Endothelial cell (in vitro differentiated cells): Measurements from ENCODE around the gene NR3C1. TPM values are rescaled to one million over a fixed set of nuclear protein-coding genes. Genes with fewer than 3 reads are reported as not detected.

Experiments used
- DNase-seq: peaks from one replicate; pipeline ENCODE4 v3.0.0; 2021; ENCODE audit warnings: low spot score
- H3K27ac Mint-ChIP-seq: one replicate; pipeline ENCODE4 v1.8.0; 2021; ENCODE audit warnings: mixed read lengths, inconsistent platforms; ENCODE audit not compliant: unreplicated experiment
- H3K27me3 Mint-ChIP-seq: one replicate; pipeline ENCODE4 v1.8.0; 2021; ENCODE audit warnings: mild to moderate bottlenecking, moderate library complexity, mixed read lengths, inconsistent platforms; ENCODE audit not compliant: unreplicated experiment
- H3K36me3 Mint-ChIP-seq: one replicate; pipeline ENCODE4 v1.8.0; 2021; ENCODE audit warnings: mild to moderate bottlenecking, low read depth, mixed read lengths, inconsistent platforms; ENCODE audit not compliant: unreplicated experiment
- H3K4me1 Mint-ChIP-seq: one replicate; pipeline ENCODE4 v1.8.0; 2021; ENCODE audit warnings: mild to moderate bottlenecking, mixed read lengths, inconsistent platforms; ENCODE audit not compliant: unreplicated experiment
- H3K4me3 Mint-ChIP-seq: one replicate; pipeline ENCODE4 v1.8.0; 2021; ENCODE audit warnings: mild to moderate bottlenecking, mixed read lengths, inconsistent platforms; ENCODE audit not compliant: unreplicated experiment
- H3K9me3 Mint-ChIP-seq: one replicate; pipeline ENCODE4 v1.8.0; 2021; ENCODE audit warnings: mixed read lengths, inconsistent platforms; ENCODE audit not compliant: unreplicated experiment
- CTCF ChIP-seq: fragments of 200-600 bp; sonication (generic); IDR thresholded peaks from one replicate; pipeline ENCODE4 v1.5.0; 2021; ENCODE audit warnings: antibody characterized with exemption; ENCODE audit not compliant: unreplicated experiment
- total RNA-seq: library from RNA; stranded (reverse); fragmentation: NEBNext Ultra II Directional; extraction: Animal tissue kit (Norgen Biotek cat#: 25700); gene quantifications from one replicate; pipeline ENCODE4 v1.2.1, GENCODE V29; 2021; ENCODE audit not compliant: unreplicated experiment

The NR3C1 gene
- total RNA-seq, 1 donor from 2014 or later, result 9.9 TPM

GRCh38 chr5:143315929-143316328, 87.6 kb downstream of the NR3C1 start:
- Mint-ChIP-seq H3K36me3 (no peaks in the 10 kb centered on the region), H3K27ac (no peak overlapping the region), H3K9me3 (no peaks in the 10 kb centered on the region), H3K4me3 (no peak overlapping the region), H3K4me1 (no peaks in the 10 kb centered on the region), H3K27me3 (no peaks in the 10 kb centered on the region)
- no peak for TF ChIP-seq CTCF
- DNase-seq, result no peak

- H3K27me3 Mint-ChIP-seq, result no peaks in the 10 kb centered on the region
- no peak for TF ChIP-seq CTCF
- H3K4me3 Mint-ChIP-seq, result no peak overlapping the region
- DNase-seq, result no peak
- H3K27ac Mint-ChIP-seq, result no peak overlapping the region
- no peaks in the 10 kb centered on the region for H3K4me1 Mint-ChIP-seq
- no peaks in the 10 kb centered on the region for H3K9me3 Mint-ChIP-seq
- no peaks in the 10 kb centered on the region for H3K36me3 Mint-ChIP-seq
These were observed 88.3 kb downstream of the NR3C1 start for GRCh38 chr5:143315214-143315613.

- no peak overlapping the region for H3K4me3 Mint-ChIP-seq
- TF ChIP-seq CTCF, result no peak
- no peaks in the 10 kb centered on the region for H3K27me3 Mint-ChIP-seq
- H3K36me3 Mint-ChIP-seq, result no peaks in the 10 kb centered on the region
- H3K27ac Mint-ChIP-seq, result no peak overlapping the region
- no peak for DNase-seq
- no peaks in the 10 kb centered on the region for H3K4me1 Mint-ChIP-seq
- H3K9me3 Mint-ChIP-seq, result no peaks in the 10 kb centered on the region
These were observed 88.8 kb downstream of the NR3C1 start for GRCh38 chr5:143314659-143315058.

- no peaks in the 10 kb centered on the region for H3K9me3 Mint-ChIP-seq
- no peak for DNase-seq
- no peak overlapping the region for H3K4me3 Mint-ChIP-seq
- no peaks in the 10 kb centered on the region for H3K27me3 Mint-ChIP-seq
- no peak overlapping the region for H3K27ac Mint-ChIP-seq
- no peaks in the 10 kb centered on the region for H3K36me3 Mint-ChIP-seq
- H3K4me1 Mint-ChIP-seq, result no peaks in the 10 kb centered on the region
- TF ChIP-seq CTCF, result no peak
These were observed 89.4 kb downstream of the NR3C1 start for GRCh38 chr5:143314099-143314498.

GRCh38 chr5:143313298-143313852, 90.1 kb downstream of the NR3C1 start:
- Mint-ChIP-seq H3K27ac (no peak overlapping the region), H3K4me1 (no peaks in the 10 kb centered on the region), H3K27me3 (no peaks in the 10 kb centered on the region)

More at GRCh38 chr5:143313298-143313852, 90.1 kb downstream of the NR3C1 start:
- H3K9me3 Mint-ChIP-seq, result no peaks in the 10 kb centered on the region
- H3K4me3 Mint-ChIP-seq, result no peak overlapping the region
- H3K36me3 Mint-ChIP-seq, result no peaks in the 10 kb centered on the region
- DNase-seq, result no peak
- TF ChIP-seq CTCF, result no peak
